Measurements from ENCODE around the gene FAM3D. TPM values are rescaled to one million over a fixed set of nuclear protein-coding genes. Genes with fewer than 3 reads are reported as not detected.

The FAM3D gene
- total and polyA plus RNA-seq, 10 of the 15 experiments (the other 5 are each of a cell fraction or from before 2014, with no cell fraction given), result 0.04 to 0.07 TPM; not detected in 8

GRCh38 chr3:58668247-58668646 is 1.7 kb upstream of the FAM3D start:
- in situ Hi-C loops (cut with MboI), result no loop called here
- ChIA-PET POLR2A (no interaction called here), SMC1A (ENCODE audit: uncharacterized antibody, unreplicated experiment) (interaction anchor here (1.5 kb wide), 1 partner anchor 33 kb away, joined by 3 read pairs; no protein-coding TSS in a partner anchor), CTCF (interaction anchor here (0.7 kb wide), 1 partner anchor 58 kb away, joined by 3 read pairs; no protein-coding TSS in a partner anchor), RAD21 (ENCODE audit: unreplicated experiment) (no interaction called here)
- H3K4me1 ChIP-seq (ENCODE audit: control insufficient read depth, insufficient read depth, low read length), result no peaks in the 10 kb centered on the region
- H3K27me3 ChIP-seq (replicated peaks in 1 of 2; ENCODE audit: control insufficient read depth in 2 of 2, insufficient read depth in 2 of 2, low read length in 1 of 2), result peaks cover 0 to 1% of the 10 kb centered on the region in 2 experiments; a peak in 2 of 4 replicates
- H4K20me1 ChIP-seq (ENCODE audit: control insufficient read depth, insufficient read depth), result no peaks in the 10 kb centered on the region
- intact Hi-C loops (cut with micrococcal nuclease; ENCODE audit: unreplicated experiment), result no loop called here
- BruUV-seq (replicated peaks), result no TSS peak
- no peak overlapping the region for H3K9ac ChIP-seq (ENCODE audit: control insufficient read depth, insufficient read depth, low read length)
- WGBS (ENCODE audit: insufficient coverage, insufficient replicate concordance, low lambda C conversion rate, missing lambda C conversion rate), result 16% methylated on average over 8 of the region's 8 CpGs
- H3K27ac ChIP-seq (ENCODE audit: control insufficient read depth, insufficient read depth), result no peak overlapping the region
- no peak overlapping the region for H3K4me2 ChIP-seq (ENCODE audit: control insufficient read depth, insufficient read depth)
- ATAC-seq, result no peak
- no peak overlapping the region for H3K4me3 ChIP-seq
- H3K9me3 ChIP-seq (replicated peaks; ENCODE audit: control insufficient read depth, insufficient read depth, low read length), result no peaks in the 10 kb centered on the region
- TF ChIP-seq TCF12 (IDR thresholded peaks at IDR 0.05; ENCODE audit: low read depth, low read length) (no peak), BMI1 (IDR thresholded peaks at IDR 0.05; ENCODE audit: borderline replicate concordance) (no peak)
- FAIRE-seq, result no peak
- no peaks in the 10 kb centered on the region for H3K79me2 ChIP-seq (ENCODE audit: control insufficient read depth, insufficient read depth, low read length)
- no peak for DNase-seq (ENCODE audit: low read depth, low spot score)
- no peaks in the 10 kb centered on the region for H3K36me3 ChIP-seq (ENCODE audit: control insufficient read depth in 2 of 2, insufficient read depth in 2 of 2, low read length in 1 of 2)
- H2AFZ ChIP-seq (ENCODE audit: control insufficient read depth, low read depth, low read length), result no peak overlapping the region

- WGBS (ENCODE audit: insufficient coverage, insufficient replicate concordance, low lambda C conversion rate, missing lambda C conversion rate), result 15% methylated on average over 6 of the region's 6 CpGs
- no peak for FAIRE-seq
- intact Hi-C loops (cut with micrococcal nuclease; ENCODE audit: unreplicated experiment), result no loop called here
Measured at GRCh38 chr3:58667704-58668103, 1.1 kb upstream of the FAM3D start.

More at GRCh38 chr3:58667704-58668103, 1.1 kb upstream of the FAM3D start:
- H3K9me3 ChIP-seq (replicated peaks; ENCODE audit: control insufficient read depth, insufficient read depth, low read length), result no peaks in the 10 kb centered on the region
- H4K20me1 ChIP-seq (ENCODE audit: control insufficient read depth, insufficient read depth), result no peaks in the 10 kb centered on the region
- ChIA-PET SMC1A (ENCODE audit: uncharacterized antibody, unreplicated experiment) (no interaction called here), RAD21 (ENCODE audit: unreplicated experiment) (no interaction called here), CTCF (interaction anchor here (0.7 kb wide), 1 partner anchor 58 kb away, joined by 3 read pairs; no protein-coding TSS in a partner anchor), POLR2A (no interaction called here)
- no peak overlapping the region for H3K4me2 ChIP-seq (ENCODE audit: control insufficient read depth, insufficient read depth)
- no peak overlapping the region for H3K27ac ChIP-seq (ENCODE audit: control insufficient read depth, insufficient read depth)
- in situ Hi-C loops (cut with MboI), result no loop called here
- TF ChIP-seq RUNX3 (IDR thresholded peaks at IDR 0.05; ENCODE audit: low read length), result no peak
- no peak for TF ChIP-seq ATF7 (IDR thresholded peaks at IDR 0.05; ENCODE audit: low read depth)
- BruUV-seq (replicated peaks), result no TSS peak
- ATAC-seq (no peak), DNase-seq (ENCODE audit: low read depth, low spot score) (no peak)
- H2AFZ ChIP-seq (ENCODE audit: control insufficient read depth, low read depth, low read length), result no peak overlapping the region
- no peak overlapping the region for H3K9ac ChIP-seq (ENCODE audit: control insufficient read depth, insufficient read depth, low read length)
- no peaks in the 10 kb centered on the region for H3K4me1 ChIP-seq (ENCODE audit: control insufficient read depth, insufficient read depth, low read length)
- H3K4me3 ChIP-seq, result no peak overlapping the region
- no peaks in the 10 kb centered on the region for H3K79me2 ChIP-seq (ENCODE audit: control insufficient read depth, insufficient read depth, low read length)
- H3K27me3 ChIP-seq (replicated peaks in 1 of 2; ENCODE audit: control insufficient read depth in 2 of 2, insufficient read depth in 2 of 2, low read length in 1 of 2), result peaks cover 0 to 1% of the 10 kb centered on the region in 2 experiments; a peak in 2 of 4 replicates
- no peaks in the 10 kb centered on the region for H3K36me3 ChIP-seq (ENCODE audit: control insufficient read depth in 2 of 2, insufficient read depth in 2 of 2, low read length in 1 of 2)
